Adrenal gland (tissue), 5 donors: ENCODE measurements around the gene PALMD.

Source experiments
- CTCF ChIP-seq, 6 experiments: fragments of 450-650 bp in 4 of 6; fragments of 200-600 bp in 2 of 6; sonication (generic) in 1 of 6; IDR thresholded peaks; 1 replicate in 5 of 6; 2 replicates in 1 of 6; pipeline versions ENCODE4 v1.5.1 to v1.8.0; 2016 to 2021; ENCODE audit warnings: antibody characterized with exemption in 6 of 6, mild to moderate bottlenecking in 2 of 6, moderate library complexity in 1 of 6
- POLR2A ChIP-seq, 2 donors: fragments of 450-650 bp; IDR thresholded peaks; one replicate each; pipeline ENCODE4 v1.6.1; 2017; ENCODE audit warnings: antibody characterized with exemption in 2 of 2, mild to moderate bottlenecking in 2 of 2, moderate library complexity in 1 of 2
- donor health status: DM: no; HTN: no; CAD: no.

GRCh38 chr1:99606306-99606705, 39.6 kb upstream of the PALMD start:
- no peak for TF ChIP-seq CTCF (IDR thresholded peaks at IDR 0.05)
- TF ChIP-seq POLR2A (IDR thresholded peaks at IDR 0.05) = no peak
